ENCODE results near the gene THRA.

The THRA gene

DNA sequence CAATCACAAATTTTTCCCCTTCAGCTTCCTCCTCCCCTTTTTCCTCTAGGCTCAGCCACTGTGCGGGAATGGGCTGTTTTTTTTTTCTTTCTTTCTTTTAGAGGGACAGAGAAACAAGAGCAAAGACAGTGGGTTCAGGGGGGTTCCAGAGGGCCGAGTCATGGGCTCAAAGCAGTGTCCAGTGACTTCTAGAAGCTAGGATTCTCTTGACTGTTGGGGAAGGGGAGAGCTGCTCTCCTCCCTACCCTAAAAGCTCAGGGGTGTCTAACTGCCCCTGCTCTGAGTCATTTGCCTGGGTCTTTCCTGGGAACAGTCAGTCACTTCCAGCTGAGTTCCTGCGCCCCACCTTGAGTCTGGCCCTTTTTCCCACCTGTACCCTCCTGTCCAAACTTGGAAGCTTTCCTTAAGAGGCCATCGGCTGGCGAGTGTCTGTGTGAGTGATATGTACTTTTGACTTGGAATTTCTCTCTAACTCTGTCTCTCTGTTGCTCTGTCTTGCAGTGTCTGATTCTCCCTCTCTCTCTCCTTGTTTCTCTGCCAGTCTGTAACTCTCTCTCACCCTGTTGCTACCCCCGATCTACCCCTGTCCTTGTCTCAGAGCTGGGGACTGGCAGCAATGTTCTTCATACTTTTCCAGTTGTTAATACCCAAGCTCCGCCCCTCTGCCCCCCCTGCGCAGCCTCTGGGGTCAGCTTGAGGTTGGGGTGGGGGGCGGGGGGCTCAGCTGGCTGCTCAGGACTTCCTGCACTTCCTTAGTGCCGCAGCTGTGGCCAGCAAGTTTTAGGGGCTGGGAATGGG lies 2.4 kb downstream of the THRA start:
- no peak for DNase-seq

GRCh38 chr17:40065769-40066510 lies 3.2 kb downstream of the THRA start:
- no peak for DNase-seq

GRCh38 chr17:40067710-40068109 lies 4.9 kb downstream of the THRA start:
- DNase-seq = no peak

GRCh38 chr17:40068129-40068581 lies 5.4 kb downstream of the THRA start:
- DNase-seq = no peak

- no peak for DNase-seq
Observed at GRCh38 chr17:40068584-40068916, 5.8 kb downstream of the THRA start.

- peak; percentile 14 for DNase-seq
Observed at GRCh38 chr17:40068917-40069750, 6.4 kb downstream of the THRA start.

- no peak for DNase-seq
Observed at GRCh38 chr17:40069751-40070708, 7.3 kb downstream of the THRA start.

GRCh38 chr17:40070709-40071312 lies 8.0 kb downstream of the THRA start:
- DNase-seq = no peak

GRCh38 chr17:40071313-40072039 lies 8.7 kb downstream of the THRA start:
- no peak for DNase-seq

- no peak for DNase-seq
Observed at GRCh38 chr17:40072040-40072734, 9.4 kb downstream of the THRA start.

GRCh38 chr17:40072735-40073346 lies 10.1 kb downstream of the THRA start:
- DNase-seq = no peak

GRCh38 chr17:40073454-40074174 lies 10.8 kb downstream of the THRA start:
- DNase-seq = no peak

- DNase-seq = no peak
Observed at GRCh38 chr17:40074175-40074512, 11.4 kb downstream of the THRA start.

DNA sequence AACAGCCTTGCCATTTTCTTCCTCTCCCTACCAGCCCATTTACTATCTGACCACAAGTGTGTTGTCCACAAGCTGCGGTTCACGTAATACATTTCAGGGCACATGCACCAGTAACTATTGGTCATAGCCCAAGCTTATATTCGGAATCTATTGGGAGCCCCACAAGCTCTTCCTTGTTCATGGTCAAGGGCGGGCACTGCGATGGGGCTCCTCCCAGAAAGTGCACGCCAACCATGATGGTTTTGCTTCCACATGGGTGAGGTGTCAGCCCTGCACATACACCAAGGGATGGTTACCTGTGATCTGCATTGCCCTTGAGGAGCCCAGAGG lies 12.1 kb downstream of the THRA start:
- DNase-seq = no peak

GRCh38 chr17:40075201-40075941 lies 12.6 kb downstream of the THRA start:
- DNase-seq = no peak

GRCh38 chr17:40075942-40076498 lies 13.3 kb downstream of the THRA start:
- DNase-seq = no peak

GRCh38 chr17:40076591-40076990 lies 13.8 kb downstream of the THRA start:
- no peak for DNase-seq

DNA sequence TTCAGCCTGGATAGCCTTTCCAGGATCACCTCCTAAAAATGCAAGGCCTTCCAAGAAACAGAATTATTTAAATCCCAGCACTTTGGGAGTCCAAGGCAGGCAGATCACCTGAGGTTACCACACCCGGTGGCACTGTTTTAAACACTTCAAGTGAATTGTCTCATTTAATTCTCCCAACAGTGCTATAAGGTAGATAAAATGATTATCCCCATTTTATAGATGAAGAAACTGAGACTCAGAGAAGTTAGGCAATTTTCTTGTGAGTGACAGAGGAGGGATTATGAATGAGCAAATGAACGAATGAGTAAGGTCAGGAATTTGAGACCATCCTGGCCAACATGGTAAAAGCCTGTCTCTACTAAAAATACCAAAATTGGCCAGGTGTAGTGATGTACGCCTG lies 16.8 kb downstream of the THRA start:
- no peak for DNase-seq
